ENCODE measurements around the gene STX8.

Gene STX8

DNA sequence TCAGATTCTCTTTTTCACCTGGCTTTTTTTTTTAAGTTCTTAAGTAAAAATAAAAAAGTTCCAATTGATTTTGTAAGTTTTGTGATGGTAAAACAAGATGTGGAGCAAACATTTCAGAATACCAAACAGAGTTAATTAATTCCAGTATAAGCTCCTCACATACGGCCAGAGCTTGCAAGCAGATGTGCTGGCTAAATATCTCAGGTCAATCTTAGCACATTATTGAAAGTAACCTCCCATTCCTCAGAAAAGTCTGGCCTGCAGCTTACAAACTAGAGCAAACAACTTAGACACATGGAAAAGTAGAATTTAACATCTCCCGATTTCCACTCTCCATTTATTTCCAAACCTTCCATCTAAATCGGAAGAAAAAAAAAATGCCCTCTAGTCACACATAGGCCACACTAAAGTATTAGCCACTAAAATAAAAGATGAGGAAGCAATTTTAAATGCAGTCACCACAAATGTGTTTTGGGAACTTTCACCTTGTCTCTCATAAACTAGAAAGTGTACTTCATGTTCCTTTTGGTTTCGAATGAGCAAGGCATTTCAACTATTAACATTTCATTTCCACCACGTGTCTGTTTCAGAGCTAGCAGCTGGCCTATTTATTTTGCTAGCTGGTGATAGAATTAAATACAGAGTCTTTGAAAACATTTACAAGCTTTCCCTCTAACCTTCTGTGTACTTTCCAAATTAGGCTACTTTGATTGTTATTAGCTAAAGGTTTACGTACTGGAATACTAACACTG lies 143.3 kb downstream of the STX8 start:
- TF ChIP-seq, protein P1, sequence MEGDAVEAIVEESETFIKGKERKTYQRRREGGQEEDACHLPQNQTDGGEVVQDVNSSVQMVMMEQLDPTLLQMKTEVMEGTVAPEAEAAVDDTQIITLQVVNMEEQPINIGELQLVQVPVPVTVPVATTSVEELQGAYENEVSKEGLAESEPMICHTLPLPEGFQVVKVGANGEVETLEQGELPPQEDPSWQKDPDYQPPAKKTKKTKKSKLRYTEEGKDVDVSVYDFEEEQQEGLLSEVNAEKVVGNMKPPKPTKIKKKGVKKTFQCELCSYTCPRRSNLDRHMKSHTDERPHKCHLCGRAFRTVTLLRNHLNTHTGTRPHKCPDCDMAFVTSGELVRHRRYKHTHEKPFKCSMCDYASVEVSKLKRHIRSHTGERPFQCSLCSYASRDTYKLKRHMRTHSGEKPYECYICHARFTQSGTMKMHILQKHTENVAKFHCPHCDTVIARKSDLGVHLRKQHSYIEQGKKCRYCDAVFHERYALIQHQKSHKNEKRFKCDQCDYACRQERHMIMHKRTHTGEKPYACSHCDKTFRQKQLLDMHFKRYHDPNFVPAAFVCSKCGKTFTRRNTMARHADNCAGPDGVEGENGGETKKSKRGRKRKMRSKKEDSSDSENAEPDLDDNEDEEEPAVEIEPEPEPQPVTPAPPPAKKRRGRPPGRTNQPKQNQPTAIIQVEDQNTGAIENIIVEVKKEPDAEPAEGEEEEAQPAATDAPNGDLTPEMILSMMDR (IDR thresholded peaks at IDR 0.05): no peak

DNA sequence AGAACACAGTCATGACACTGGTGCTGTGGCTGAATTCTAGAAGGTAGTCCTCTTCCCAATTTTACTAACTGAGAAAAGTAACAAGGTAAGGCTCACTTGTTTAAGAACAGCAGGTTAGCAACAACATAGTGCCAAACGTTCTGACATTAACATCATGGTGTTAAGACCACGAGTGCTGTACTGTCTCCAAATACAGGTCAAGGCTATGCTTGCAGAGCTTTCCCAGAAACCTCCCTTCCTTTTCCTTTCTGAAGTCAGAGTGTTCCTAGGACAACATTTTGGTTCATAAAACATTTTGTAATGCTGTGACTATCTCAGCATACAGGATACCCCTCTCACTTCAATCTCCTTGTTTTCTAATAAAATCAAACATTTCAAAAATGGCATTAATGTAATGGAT lies 144.0 kb downstream of the STX8 start:
- TF ChIP-seq, protein P1 (IDR thresholded peaks at IDR 0.05): no peak

DNA sequence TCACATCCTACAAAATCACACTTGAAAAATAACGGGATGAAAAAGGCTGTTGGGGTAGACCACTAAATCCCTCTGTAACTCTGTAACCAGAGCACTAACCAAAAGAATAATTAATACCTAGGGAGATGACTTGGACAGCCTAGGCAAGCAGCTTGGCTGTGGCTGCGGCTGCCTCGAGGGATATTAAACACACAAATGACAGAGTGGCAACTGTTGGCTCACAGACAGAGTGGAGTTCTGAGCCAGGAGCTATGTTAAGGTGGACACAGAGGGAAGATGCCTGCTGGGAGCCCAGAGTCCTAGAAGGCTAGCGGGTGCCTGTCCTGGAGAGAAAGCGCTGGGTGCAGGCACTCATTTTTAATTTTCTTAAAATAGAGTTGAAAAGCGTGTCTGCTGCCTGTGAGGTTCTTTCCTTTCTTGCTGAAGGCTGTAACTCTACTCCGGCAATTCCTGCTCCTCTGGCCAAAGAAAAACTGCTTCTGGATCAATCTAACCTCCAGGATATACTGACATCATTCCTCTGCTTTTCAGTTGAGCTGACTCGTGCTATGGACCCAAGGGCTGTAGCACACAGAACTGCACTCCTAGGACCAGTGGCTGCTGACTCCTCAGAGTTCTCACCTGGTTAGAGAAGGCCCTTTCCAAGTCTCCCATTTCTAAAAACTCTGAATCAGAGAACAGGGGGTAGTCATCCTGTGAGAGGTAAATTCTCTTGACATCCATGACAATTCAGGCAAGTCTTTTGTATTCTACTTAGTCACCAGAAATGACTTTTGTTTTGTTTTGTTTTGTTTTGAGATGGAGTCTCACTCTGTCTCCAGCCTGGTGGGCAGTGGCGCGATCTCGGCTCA lies 147.9 kb downstream of the STX8 start:
- TF ChIP-seq, protein P1 (IDR thresholded peaks at IDR 0.05): no peak

DNA sequence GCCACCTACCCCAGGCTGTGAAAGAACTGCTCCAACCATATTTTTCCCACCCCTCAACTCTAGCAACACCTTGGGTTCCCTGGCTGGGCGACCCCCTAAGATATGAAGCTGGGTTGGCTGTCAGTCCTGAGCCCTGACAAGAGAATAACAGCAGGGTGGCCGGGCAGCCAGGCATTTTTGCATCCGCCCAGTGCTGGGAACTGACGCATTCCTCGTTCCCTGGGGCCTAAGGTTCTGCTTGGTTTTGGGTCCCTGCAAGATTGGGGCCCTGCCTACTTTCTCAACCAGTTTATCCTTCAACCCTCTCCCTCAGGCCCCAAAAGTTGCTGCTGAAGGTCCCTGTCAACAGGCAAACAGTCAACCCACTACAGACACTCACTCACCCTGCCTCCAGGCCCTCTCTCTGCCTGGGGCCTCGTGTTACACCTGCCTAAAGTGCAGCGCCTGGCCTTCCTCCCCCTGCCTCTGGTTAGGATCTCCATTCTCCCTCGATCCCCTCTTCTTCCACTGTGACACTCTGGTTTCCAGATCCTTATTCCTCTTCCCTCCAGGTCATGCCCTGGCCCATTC lies 151.5 kb downstream of the STX8 start:
- TF ChIP-seq, protein P1 (IDR thresholded peaks at IDR 0.05): no peak

DNA sequence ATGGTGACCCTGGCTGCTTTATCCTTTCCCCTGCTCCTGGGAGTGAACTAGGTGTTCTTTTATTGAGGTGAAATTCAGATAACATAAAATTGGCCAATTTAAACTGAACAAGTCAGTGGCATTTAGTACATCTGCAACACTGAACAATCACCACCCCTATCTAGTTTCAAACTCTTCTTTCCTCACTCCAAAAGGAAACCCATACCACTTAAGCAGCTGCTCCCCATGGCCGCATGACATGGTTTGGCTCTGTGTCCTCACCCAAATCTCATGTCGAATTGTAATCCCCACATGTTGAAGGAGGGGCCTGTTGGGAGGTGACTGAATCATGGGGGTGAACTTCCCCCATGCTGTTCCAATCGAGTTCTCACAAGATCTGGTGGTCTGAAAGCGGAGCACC lies 154.1 kb downstream of the STX8 start:
- TF ChIP-seq, protein P1 (IDR thresholded peaks at IDR 0.05): no peak

DNA sequence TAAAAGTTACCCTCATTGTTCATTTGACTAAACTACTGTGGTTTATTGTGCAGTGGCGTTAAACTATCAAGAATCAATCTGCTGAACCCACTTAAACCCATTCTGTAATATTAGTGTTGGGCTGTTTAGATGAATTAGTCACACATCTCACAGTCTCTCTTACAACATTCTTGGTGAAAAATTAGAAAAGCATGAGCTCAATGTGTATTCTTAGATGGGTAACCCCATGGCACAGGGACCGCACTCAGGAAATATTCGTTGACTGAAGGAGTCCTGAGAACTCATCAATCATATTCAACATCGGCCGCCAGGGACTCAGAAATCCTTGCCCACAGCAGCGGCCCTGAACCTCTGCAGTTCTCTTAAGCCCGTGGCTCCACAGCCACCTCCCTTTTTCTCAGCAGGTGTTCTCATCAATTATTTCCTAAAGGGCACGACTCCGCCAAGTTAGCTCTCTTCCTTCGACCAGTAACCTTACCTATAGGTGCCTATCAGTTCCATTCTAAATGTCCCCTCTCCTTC lies 155.6 kb downstream of the STX8 start:
- TF ChIP-seq, protein P1 (IDR thresholded peaks at IDR 0.05): no peak

DNA sequence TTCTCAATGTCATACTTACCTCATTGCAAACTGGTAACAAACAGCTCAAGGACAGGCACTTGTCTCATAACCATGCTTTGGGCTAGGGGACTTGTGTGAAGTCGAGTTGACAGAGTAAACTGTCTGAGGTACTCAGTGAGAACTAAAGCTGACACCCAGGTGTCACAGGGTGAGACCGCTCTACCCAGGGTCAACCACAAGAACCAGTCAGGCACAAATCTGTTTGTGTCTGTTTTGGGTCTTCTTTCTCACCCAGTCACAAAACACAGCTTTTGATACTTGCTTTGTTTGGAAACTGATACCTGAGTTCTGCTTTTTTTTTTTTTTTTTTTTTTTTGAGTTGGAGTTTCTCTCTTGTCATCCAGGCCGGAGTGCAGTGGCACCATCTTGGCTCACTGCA lies 161.1 kb downstream of the STX8 start:
- TF ChIP-seq, protein P1 (IDR thresholded peaks at IDR 0.05): no peak
